ENCODE data around the gene VPS13D.
"Not testable (repeated sequence)": the region's sequence is repeated elsewhere in the genome, so short reads cannot be mapped to it uniquely, and the experiment has no call there.

The VPS13D gene

GRCh38 chr1:12200208-12200607, 29.6 kb upstream of the VPS13D start:
- DNase-seq (ENCODE audit: low read depth in 1 of 2, low spot score in 1 of 2) = no peak

- no peak for DNase-seq (ENCODE audit: low read depth in 1 of 2, low spot score in 1 of 2)
These were observed 28.3 kb upstream of the VPS13D start for GRCh38 chr1:12201352-12202189.

GRCh38 chr1:12202190-12202497, 27.7 kb upstream of the VPS13D start:
- no peak for DNase-seq (ENCODE audit: low read depth in 1 of 2, low spot score in 1 of 2)

GRCh38 chr1:12202577-12202976, 27.3 kb upstream of the VPS13D start:
- DNase-seq (ENCODE audit: low read depth in 1 of 2, low spot score in 1 of 2) = no peak

GRCh38 chr1:12203216-12204007, 26.4 kb upstream of the VPS13D start:
- no peak for DNase-seq (ENCODE audit: low read depth in 1 of 2, low spot score in 1 of 2)

GRCh38 chr1:12204140-12204539, 25.7 kb upstream of the VPS13D start:
- no peak for DNase-seq (ENCODE audit: low read depth in 1 of 2, low spot score in 1 of 2)

GRCh38 chr1:12204754-12205658, 24.8 kb upstream of the VPS13D start:
- DNase-seq (ENCODE audit: low read depth in 1 of 2, low spot score in 1 of 2) = no peak

- DNase-seq (ENCODE audit: low read depth in 1 of 2, low spot score in 1 of 2) = no peak
These were observed 23.6 kb upstream of the VPS13D start for GRCh38 chr1:12206238-12206637.

- no peak for DNase-seq (ENCODE audit: low read depth in 1 of 2, low spot score in 1 of 2)
These were observed 22.9 kb upstream of the VPS13D start for GRCh38 chr1:12206792-12207424.

GRCh38 chr1:12208271-12208670, 21.6 kb upstream of the VPS13D start:
- DNase-seq (ENCODE audit: low read depth in 1 of 2, low spot score in 1 of 2) = no peak

- DNase-seq (ENCODE audit: low read depth in 1 of 2, low spot score in 1 of 2) = peak; percentile 76 to 83
These were observed 20.9 kb upstream of the VPS13D start for GRCh38 chr1:12208764-12209494.

- DNase-seq (ENCODE audit: low read depth in 1 of 2, low spot score in 1 of 2) = no peak
These were observed 20.4 kb upstream of the VPS13D start for GRCh38 chr1:12209495-12209832.

- DNase-seq (ENCODE audit: low read depth in 1 of 2, low spot score in 1 of 2) = no peak
These were observed 14.5 kb upstream of the VPS13D start for GRCh38 chr1:12215118-12215961.

GRCh38 chr1:12219800-12220199, 10.0 kb upstream of the VPS13D start:
- DNase-seq (ENCODE audit: low read depth in 1 of 2, low spot score in 1 of 2) = no peak

GRCh38 chr1:12220890-12221289, 8.9 kb upstream of the VPS13D start:
- DNase-seq (ENCODE audit: low read depth in 1 of 2, low spot score in 1 of 2) = no peak

GRCh38 chr1:12222700-12223099, 7.1 kb upstream of the VPS13D start:
- DNase-seq (ENCODE audit: low read depth in 1 of 2, low spot score in 1 of 2) = not testable (repeated sequence)

GRCh38 chr1:12224092-12224491, 5.7 kb upstream of the VPS13D start:
- not testable (repeated sequence) for DNase-seq (ENCODE audit: low read depth in 1 of 2, low spot score in 1 of 2)

GRCh38 chr1:12228979-12229378, 851 bp upstream of the VPS13D start:
- no peak for DNase-seq (ENCODE audit: low read depth in 1 of 2, low spot score in 1 of 2)

GRCh38 chr1:12229386-12229834, 420 bp upstream of the VPS13D start:
- DNase-seq (ENCODE audit: low read depth in 1 of 2, low spot score in 1 of 2) = no peak

All from activated T-helper 1 cell treated with anti-CD3 and anti-CD28 coated beads, Interleukin-2, amount 50 U/mL, for 16 hours (primary cell).